Posterior vena cava (tissue), 2 donors: ENCODE data around the gene ATXN7L3. TPM values are rescaled to one million over a fixed set of nuclear protein-coding genes. Genes with fewer than 3 reads are reported as not detected.

Experiments used
- DNase-seq: peaks from one replicate; pipeline ENCODE4 v3.0.0-alpha.2; 2020; ENCODE audit warnings: low spot score
- intact Hi-C, 2 donors: fragments of 100-400 bp; cut with DNase I; formaldehyde crosslinking; loops; one replicate each; pipeline versions ENCODE4 v1.14.1 to v1.14.2; 2022 to 2023
- total RNA-seq, 2 donors: library from RNA; stranded (reverse); fragmentation: NEBNext Ultra II Directional; extraction: Animal tissue kit (Norgen Biotek cat#: 25700); gene quantifications; one replicate each; pipeline ENCODE4 v1.2.1, GENCODE V29; 2021
- donor health status: DM: yes; HTN: yes; CAD: no.
- donor health status: DM: yes; HTN: yes; CAD: no.

ATXN7L3 gene
- total RNA-seq, 2 donors from 2014 or later, result 49.2 to 61.9 TPM

DNA sequence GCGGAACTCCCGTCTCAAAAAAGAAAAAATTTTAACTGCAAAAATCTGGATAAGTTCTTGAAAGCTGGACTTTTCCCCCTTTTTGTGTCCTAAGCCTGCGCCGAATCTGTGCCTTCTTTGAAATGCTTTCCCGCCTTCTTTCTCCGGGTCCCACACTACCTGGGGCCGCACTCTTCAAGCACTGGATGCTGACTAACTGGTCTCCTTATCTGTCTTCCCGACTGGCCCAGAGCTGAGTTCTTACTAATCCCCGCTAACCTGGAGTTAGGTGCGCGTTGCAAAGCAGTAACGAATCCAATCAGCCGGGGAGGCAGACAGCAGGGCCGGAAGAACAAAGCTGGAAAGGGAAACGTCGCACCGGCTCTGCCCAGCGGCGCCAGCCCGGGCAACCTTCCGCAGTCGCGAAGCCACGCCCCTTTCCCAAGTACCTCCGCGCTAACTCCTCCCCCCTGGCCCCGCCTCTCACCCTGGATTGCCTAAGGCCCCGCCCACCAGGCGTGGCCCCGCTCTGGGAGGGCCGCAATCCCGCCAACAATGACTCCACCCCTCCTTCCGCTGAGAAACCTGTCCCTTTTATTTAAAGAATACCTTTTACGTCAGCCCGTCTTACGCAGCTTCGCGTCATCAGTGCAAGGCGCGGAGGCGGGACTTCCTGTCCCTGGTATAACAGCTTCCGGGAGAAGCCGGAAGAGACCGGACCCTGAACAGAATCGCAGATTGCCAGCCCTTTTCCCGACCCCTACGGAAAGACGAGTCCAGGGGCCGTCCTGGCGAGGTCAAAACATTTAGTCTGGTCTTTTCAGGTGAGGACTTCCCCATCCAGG, 13.2 kb downstream of the ATXN7L3 start, which contains the start of gene TMUB2:
Gene TMUB2 (plus strand): TSS at position 666 of the 824 bp plus-strand sequence. CDS start 737 bp downstream, outside the sequence.
- DNase-seq, result peak; percentile 100
- intact Hi-C loops, result no loop called here

DNA sequence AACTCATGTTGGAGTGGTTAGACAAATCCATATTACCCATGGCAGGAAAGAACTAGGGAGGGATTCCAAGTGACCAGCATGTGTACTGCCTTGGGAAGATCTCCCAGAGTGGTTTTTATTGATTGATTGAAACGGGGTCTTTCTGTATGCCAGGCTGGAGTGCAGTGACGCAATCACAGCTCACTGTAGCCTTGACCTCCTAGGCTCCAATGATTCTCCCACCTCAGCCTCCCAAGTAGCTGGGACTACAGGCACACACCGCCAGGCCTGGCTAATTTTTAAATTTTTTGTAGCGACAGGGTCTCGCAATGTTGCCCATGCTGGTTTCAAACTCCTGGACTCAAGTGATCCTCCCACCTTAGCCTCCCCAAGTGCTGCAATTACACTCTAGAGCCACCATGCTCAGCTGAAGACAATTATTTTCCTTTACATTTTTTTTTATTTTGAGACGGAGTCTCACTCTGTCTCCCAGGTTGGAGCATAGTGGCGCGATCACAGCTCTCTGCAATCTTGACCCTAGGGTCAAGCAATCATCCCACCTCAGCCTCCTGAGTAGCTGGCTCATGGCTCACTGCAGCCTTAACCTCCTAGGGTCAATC, 15.4 kb downstream of the ATXN7L3 start:
- intact Hi-C loops, result no loop called here
- no peak for DNase-seq

DNA sequence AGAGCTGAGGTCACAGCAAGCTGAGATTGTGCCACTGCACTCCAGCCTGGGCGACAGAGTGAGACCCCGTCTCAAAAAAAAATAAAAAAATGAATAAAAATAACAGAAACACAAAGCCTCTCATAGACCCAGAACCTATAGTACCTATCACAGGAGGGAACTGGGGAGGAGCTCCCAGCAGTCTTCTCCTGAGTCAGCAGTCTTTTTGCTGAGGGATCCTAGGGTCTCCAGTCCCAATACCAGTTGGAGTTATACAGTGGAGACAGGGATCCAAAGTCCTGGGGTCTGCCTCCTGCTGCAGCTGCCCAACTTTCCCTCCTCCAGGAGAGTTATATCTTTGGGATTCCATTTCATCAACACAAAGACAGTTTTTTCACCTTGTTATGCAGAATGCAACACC, 16.7 kb downstream of the ATXN7L3 start:
- intact Hi-C loops, result no loop called here
- DNase-seq, result no peak

DNA sequence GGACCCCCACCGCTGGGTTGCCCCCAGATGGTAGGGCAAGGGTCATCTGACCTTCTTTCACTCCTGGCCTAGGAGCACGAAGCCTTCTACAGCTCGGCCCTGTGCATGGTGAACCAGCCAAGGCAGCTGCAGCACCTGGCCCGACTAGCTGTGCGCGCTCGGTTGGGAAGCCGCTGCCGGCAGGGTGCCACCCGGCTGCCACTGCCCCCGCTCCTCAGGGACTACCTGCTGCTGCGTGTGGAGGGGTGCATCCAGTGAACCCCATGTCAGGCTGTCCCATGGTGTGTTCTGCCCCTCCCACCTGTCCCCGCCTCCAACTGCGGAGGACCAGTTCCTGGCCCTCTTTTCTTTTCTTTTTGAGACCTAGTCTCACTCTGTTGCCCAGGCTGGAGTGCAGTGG, 21.6 kb downstream of the ATXN7L3 start:
- DNase-seq, result no peak
- intact Hi-C loops, result no loop called here

DNA sequence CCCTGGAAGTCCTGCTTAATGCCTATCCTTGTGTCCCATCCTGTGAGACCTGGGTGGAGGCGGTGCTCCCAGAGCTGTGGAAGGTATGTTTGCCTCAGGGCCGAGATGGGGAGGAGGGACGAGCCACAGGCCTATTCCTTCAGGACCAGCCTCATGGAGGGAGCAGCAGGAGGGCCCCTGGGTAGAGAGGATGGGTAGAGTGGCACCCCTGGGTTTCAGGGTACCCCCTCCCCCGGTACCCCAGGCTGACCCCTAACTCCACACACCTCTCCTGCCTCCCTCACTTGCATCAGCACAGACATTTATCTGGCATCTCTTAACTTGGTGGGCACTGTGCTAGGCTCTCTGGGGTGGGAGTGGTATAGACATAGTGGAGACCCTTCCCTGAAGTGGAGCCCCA, 22.0 kb downstream of the ATXN7L3 start:
- intact Hi-C loops, result no loop called here
- no peak for DNase-seq

DNA sequence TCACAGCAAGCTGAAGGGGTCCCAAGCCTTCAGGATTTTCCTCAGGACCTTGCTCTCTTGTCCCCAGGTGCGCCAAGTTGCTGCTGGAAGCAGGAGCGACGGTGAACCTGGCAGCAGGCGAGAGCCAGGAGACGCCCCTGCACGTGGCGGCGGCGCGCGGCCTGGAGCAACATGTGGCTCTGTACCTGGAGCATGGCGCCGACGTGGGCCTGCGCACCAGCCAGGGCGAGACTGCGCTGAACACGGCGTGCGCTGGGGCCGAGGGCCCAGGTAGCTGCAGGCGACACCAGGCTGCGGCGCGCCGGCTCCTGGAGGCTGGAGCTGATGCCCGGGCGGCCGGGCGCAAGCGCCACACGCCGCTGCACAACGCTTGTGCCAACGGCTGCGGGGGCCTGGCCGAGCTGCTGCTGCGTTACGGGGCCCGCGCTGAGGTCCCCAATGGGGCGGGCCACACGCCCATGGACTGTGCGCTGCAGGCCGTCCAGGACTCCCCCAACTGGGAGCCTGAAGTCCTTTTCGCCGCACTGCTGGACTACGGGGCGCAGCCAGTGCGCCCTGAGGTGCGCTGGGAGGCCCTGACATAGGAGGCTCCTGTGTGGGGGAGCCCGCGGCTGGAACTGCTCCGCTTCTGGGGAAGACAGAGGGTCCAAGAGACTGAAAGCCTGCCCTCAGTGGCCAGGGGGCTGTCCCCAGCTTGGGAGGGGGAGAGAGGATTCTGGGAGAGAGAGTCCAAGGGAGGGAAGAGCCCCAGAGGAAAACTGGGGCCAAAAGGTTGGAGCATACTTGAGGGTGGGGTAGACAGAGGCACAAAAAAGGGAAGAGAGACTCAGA, 22.8 kb downstream of the ATXN7L3 start:
- intact Hi-C loops, result no loop called here
- DNase-seq, result no peak

DNA sequence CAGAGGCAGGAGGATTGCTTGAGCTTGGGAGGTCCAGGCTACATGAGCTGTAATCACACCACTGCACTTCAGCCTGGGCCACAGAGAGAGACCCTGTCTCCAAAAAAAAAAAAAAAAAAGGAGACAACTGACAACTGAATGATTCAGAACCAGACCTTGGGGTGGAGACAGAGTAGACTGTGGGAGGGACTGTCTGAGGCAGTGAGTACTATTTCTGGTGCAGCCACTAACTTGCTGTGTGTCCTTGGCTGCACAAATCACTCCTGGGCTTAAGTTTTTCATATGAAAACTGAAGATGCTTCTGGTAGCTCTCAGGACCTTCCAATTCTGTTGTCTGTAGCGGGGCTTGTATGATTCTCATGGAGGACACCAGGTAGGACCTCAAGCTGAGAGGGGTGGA, 23.4 kb downstream of the ATXN7L3 start:
- DNase-seq, result no peak
- intact Hi-C loops, result no loop called here

DNA sequence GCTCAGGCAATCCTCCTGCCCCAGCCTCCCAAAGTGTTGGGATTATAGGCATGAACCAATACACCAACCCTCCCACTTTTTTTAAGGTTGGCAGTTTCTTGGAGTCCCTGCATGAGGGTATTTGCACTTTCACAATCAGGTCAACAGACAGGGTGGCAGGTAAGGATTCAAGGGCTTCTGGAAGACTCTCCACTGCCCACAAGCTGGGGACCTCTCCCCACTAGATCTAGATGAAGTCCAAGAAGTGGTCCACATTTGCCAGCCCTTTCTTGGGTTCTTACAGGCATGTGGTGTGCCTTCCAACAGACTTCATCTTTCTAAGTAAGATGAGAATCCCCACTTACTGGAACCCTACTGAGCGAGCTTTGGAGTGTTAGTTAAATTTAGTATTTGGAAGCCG, 25.3 kb downstream of the ATXN7L3 start:
- no peak for DNase-seq
- intact Hi-C loops, result no loop called here

DNA sequence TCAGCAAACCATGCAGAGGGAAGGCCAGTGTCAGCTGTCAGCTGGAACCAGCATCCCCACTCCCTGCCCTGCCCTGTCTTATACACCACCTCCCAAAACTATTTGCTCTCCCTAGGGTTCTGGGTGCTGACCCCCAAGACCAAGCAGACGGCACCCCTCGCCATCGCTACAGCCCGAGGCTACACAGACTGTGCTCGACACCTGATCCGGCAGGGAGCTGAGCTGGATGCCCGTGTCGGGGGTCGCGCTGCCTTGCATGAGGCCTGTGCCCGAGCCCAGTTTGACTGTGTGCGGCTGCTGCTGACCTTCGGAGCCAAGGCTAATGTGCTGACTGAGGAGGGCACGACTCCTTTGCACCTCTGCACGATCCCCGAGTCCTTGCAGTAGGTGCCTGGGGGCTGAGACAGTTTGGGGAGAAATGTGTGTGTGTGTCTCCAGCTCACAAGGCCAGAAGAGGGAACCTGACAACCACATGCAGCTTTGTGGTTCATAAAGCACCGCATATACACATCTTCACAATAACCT, 27.7 kb downstream of the ATXN7L3 start:
- DNase-seq, result no peak
- intact Hi-C loops, result loop anchor here in 1 of 2 donors (2.0 kb wide), 1 partner anchor 29 kb away; no protein-coding TSS in a partner anchor

DNA sequence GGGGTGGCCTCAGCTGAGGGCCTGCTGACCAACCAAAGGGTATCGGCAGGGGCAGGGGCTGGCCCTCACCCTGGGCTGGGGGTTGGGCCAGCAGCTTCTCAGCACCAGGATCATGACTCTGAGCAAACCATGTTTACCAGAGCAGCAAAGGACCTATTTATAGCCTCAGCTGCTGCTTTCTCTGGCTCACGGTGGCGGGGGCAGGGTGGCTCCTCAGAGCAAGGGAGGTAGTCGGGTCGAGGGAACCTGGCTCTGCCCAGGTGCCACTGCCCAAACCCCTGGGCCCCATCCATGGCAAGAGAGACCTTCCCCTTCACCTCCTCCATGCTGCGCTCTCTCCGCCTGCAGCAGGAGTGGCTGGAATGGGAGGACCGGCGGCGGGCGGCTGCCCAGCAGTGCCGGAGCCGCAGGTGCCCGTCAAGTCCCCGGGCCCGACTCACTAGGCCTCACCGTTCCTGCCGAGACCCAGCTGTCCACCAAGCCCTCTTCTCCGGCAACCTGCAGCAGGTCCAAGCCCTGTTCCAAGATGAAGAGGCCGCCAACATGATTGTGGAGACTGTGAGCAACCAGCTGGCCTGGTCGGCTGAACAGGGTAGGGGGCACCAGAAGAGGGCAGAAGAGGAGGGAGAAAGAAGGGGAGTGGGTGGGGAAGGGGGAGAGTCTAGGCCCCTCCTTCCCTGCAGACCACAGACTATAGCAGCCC, 29.0 kb downstream of the ATXN7L3 start, which contains the start of gene ASB16:
Gene ASB16 (plus strand): TSS at position 206 of the 703 bp plus-strand sequence. CDS start 86 bp downstream, at position 292.
- intact Hi-C loops, result no loop called here
- DNase-seq, result no peak

DNA sequence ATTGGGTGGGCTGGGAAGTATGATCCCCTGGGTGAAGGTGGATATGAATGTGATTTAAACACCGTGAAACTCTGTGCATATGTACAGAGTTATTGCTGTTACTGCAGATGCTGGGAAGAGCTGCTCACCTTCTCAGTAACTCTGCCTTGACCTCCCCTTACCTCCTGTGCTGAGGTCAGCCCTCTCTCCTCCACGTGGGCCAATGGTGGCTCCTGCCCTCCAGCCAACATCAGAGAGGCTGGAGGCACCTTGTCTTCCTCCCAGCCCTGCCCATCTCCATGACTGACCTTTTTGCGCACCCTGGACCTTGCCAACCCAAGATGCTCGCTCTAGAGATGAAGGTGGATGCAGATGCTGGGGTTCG, 29.6 kb downstream of the ATXN7L3 start:
- no peak for DNase-seq
- intact Hi-C loops, result no loop called here

DNA sequence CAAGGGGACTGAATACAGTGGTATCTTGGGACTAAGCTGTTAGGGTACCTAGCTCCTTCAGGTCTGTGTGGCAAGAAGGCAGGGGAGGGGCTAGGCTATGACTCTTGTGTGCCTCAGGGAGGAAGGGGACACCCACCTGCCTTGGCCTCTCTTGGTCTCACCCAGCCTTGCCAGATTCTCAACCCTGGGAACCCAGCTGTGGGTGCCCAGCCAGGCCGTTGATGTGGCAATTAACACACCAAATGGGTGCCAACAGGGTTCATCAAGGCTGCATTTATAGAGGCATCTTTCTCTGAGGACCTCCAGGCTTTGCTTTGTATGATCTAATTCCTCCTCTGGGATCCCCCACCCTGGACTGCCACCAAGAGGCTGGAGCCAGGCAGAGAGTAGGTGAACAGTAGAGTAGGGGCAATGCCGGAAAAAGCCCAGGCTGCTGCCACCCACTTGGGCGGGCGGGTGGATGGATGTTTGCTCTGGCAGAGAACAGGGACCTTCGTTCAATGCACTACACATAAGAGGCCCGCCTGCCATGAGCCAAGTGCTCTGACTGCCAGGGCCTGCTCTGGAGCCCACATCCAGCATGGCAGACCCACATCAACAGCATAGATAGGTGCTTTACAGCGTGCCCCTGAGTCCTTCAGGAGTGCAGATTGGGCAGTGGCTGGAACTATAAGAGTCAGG, 32.4 kb downstream of the ATXN7L3 start:
- intact Hi-C loops, result loop anchor here in 1 of 2 donors (10.0 kb wide), 1 partner anchor 223 kb away; the partner anchor contains the start of gene PPY
- no peak for DNase-seq

DNA sequence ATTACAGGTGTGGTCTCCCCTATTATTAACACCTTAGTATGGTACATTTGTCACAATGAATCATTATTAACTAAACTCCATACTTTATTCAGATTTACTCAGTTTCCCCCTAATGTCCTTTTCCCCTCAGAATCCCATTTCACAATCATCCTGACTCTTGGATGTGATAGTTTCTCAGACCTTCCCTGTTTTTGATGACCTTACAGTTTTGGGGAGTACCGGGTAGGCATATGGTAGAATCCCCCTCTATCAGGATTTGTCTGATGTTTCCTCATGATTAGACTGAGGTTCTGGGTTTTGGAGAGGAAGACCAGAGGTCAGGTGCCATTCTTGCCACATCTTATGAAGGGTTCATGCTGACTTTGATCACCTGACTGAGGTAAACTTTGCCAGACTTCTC, 35.2 kb downstream of the ATXN7L3 start:
- intact Hi-C loops, result loop anchor here in 1 of 2 donors (10.0 kb wide), 1 partner anchor 220 kb away; the partner anchor contains the start of gene PPY
- DNase-seq, result no peak

DNA sequence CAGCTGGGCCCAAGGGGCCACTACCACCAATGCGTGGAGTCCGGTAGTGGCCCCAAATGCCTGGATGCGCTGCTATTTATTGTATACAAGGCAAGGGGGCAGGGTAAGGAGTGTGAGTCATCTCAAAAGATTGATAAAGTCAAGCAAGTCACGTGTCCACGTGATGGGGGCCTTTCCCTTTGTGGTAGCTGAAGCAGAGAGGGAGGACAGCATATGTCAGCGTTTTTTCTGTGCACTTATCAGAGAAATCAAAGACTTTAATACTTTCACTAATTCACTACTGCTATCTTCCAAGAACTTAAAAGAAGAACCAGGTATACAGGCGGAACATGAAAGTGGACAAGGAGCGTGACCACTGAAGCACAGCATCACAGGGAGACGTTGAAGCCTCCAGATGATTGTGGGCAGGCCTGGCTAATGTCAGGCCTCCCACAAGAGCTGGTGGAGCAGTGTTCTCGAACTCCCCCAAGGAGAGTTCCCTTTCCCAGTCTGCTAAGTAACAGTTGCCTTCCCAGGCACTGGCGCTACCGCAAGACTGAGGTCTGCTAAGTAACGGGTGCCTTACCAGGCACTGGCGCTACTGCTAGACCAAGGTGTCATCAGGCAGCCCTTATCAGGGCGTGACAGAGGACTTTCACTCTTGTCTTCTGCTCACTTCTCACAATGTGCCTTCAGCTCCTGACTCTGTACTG, 40.0 kb downstream of the ATXN7L3 start:
- DNase-seq, result no peak
- intact Hi-C loops, result loop anchor here in 1 of 2 donors (10.0 kb wide), 1 partner anchor 215 kb away; the partner anchor contains the start of gene PPY

DNA sequence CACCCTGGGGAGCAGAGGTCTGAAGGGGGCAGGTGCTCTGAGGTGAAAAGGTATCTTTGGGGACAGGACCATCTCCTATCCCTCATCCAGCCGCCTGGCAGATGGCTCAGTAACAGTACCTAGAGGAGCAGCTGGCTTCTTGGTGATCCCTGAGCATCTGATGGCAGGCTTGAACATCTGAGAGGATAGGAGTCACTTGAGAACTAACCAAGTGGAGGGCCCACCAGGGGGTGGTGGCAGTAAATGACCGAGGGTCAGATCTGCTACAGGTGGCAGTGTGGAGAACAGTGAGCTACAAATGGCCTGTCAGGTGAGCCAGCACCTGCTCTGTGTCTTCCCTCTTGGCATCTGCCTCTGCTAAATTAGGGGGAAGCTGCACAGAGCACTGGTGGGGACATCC, 44.2 kb downstream of the ATXN7L3 start:
- DNase-seq, result no peak
- intact Hi-C loops, result no loop called here

DNA sequence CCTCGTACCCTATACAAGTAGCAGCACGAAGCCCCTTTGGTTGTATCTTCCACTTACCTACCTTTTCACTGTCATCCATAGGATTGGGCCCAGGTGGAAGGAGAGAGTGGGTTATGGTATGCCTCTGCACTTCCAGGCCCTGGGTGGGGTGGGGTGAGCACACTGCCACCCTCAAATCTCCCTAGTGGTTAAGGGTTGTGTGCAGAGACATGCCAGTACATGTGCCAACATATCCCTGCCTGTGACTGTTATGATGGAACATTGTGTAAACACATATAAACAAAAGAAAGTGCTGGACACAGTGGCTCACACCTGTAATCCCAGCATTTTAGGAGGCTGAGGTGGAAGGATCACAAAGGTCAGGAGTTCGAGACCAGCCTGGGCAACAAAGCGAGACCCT, 46.8 kb downstream of the ATXN7L3 start:
- DNase-seq, result no peak
- intact Hi-C loops, result no loop called here

DNA sequence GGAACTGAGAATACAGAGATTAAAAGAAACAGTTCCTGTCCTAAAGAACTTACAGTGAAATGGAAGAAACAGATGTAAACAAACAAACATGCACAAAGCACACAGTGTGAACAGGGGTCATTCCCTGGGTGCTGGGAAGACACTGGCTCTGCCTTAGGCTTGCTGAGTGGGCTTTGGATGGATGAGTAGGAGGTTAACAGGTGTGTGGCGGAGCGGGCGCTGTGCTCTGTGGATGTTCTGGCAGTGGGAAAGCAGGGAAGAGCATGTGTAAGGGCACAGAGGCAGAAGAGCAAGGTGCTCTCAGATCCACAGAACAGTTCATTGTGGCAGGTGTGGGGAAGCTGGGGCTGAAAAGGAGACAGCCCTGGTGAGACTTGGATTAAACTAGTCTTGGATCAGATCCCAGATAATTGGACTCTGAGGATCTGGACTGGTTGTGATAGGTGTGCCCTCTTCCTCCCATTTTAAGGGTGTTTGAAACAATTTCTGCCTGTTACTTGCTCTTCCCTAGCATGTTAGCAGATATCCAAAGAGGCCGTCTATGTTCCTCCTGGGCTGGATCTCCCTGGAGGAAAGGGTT, 49.8 kb downstream of the ATXN7L3 start:
- intact Hi-C loops, result no loop called here

More for the DNA sequence above, 49.8 kb downstream of the ATXN7L3 start:
- no peak for DNase-seq
